AG20443 (cell line): ENCODE measurements around the gene ABHD16B.

Experiments used
- DNase-seq: peaks from one replicate; pipeline ENCODE4 v3.0.0; 2012; ENCODE audit warnings: low spot score, mixed read lengths

Gene ABHD16B

DNA sequence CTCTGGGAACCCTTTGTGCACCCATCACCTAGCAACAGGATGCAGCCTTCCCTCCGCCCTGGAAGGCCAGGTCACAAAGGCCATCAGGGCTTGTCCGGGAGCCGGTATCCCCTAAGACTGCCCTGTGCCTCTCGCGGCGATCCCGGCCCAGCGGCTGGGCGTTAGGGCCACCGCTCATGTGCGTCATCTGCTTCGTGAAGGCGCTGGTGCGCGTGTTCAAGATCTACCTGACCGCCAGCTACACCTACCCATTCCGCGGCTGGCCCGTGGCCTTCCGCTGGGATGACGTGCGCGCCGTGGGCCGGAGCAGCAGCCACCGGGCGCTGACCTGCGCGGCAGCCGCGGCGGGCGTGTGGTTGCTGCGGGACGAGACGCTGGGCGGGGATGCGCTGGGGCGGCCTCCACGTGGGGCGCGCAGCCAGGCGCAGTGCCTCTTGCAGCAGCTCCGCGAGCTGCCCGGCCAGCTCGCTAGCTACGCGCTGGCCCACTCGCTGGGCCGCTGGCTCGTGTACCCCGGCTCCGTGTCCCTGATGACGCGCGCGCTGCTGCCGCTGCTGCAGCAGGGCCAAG lies at the start of gene ABHD16B:
Gene ABHD16B, plus strand, starts transcription at position 134 of the 570 bp plus-strand sequence. Its CDS starts 43 bp downstream, at position 177.
- no peak for DNase-seq

DNA sequence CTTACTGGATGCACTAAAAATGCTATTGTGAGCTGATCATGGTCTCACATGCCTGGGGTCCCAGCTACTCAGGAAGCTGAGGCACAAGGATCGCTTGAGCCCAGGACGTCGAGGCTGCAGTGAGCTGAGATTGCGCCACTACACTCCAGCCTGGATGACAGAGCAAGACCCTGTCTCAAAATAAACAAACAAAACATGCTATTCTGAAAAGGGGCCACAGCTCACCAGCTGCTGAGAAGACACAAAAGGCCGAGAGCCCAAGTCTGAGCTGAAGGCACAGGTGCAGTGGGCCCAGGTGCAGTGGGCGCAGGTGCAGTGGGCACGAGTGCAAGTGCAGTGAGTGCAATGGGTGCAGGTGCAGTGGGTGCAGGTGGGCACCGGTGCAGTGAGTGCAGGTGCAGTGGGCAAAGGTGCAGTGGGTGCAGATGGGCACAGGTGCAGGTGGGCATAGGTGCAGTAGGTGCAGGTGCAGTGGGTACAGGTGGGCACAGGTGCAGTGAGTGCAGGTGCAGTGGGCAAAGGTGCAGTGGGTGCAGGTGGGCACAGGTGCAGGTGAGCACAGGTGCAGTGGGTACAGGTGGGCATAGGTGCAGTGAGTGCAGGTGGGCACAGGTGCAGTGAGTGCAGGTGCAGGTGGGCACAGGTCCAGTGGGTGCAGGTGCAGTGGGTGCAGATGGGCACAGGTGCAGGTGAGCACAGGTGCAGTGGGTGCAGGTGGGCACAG lies 46.2 kb upstream of the ABHD16B start:
- no peak for DNase-seq

DNA sequence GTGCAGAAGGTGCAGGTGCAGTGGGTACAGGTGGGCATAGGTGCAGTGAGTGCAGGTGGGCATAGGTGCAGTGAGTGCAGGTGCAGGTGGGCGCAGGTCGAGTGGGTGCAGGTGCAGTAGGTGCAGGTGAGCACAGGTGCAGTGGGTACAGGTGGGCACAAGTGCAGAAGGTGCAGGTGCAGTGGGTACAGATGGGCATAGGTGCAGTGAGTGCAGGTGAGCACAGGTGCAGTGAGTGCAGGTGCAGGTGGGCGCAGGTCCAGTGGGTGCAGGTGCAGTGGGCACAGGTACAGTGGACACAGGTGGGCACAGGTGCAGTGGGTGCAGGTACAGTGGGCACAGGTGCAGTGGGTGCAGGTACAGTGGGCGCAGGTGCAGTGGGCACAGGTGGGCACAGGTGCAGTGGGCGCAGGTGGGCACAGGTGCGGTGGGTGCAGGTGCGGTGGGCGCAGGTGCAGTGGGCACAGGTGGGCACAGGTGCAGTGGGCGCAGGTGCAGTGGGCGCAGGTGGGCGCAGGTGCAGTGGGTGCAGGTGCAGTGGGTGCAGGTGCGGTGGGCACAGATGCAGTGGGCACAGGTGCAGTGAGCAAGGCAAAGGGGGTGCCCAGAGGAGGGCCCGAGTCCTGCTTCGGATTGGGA lies 45.6 kb upstream of the ABHD16B start:
- no peak for DNase-seq

DNA sequence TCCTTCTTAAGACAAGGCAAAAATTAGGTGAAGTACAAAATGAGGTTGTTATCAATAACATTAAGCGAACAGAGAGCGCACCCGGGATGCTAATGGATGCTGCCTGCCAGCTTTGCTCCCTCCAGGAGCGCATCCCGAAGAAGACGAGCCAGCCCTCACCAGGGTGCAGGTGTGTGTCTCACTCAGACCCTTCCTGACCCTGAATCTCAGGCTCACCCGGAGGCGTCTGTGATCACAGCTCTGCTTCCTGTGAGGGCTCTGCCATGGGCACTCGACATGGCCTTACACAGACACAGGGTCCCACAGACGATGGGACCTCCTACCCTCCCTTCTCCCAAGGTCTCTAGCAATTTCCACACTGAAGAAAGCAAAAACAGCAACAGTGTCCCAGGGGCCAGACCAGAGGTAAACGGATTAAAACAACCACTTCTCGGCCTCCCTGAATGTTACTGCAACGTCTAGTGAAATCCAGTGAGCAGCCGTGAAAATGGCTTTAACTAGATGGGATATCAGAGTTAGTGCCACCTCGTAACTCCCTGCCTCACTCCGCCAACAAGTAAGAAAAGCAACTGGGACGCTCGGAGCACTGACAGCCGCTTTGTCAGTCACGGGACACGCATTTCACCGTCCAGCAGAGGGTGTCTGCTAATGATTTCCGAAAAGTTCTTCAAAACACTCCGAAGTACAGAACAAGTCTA lies 41.9 kb upstream of the ABHD16B start:
- peak; percentile 52 for DNase-seq

DNA sequence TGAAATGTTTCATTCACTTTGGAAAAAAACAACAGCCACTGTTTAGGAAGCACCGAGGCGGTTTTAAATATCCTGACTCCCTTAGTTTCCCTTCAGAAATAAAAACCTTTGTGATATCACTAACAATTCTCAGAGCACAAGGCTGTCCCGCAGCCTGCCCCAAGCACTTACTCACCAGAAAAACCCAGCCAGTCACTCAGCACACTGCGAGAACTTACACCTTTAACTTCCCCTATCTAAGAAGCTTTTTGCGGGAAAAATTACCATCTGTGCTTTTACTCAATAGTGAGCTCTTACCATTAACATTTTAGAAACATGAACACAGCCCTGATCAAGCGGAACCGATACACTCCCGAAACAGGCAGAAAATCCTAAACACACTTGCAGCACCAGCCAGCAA lies 39.5 kb upstream of the ABHD16B start:
- DNase-seq, result no peak

DNA sequence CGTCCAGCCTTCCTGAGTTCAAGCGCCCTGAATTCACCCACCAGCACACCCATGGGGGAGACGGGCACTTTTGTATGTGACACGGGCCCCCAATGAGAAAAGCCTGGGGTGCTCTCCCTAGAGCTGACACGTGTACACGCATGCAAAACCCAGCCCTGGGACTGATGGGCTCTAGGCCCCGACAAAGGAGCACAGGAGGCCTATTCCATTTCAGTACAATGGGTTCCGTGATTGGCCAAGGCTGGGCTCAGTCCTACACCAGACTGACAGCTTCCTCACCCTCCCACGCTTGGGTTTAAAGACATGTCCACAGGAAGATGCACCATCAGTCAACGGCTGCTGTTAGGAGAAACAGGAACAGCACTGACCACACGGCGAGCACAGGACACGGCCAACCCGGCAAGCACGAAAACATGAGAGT lies 39.0 kb upstream of the ABHD16B start:
- no peak for DNase-seq

DNA sequence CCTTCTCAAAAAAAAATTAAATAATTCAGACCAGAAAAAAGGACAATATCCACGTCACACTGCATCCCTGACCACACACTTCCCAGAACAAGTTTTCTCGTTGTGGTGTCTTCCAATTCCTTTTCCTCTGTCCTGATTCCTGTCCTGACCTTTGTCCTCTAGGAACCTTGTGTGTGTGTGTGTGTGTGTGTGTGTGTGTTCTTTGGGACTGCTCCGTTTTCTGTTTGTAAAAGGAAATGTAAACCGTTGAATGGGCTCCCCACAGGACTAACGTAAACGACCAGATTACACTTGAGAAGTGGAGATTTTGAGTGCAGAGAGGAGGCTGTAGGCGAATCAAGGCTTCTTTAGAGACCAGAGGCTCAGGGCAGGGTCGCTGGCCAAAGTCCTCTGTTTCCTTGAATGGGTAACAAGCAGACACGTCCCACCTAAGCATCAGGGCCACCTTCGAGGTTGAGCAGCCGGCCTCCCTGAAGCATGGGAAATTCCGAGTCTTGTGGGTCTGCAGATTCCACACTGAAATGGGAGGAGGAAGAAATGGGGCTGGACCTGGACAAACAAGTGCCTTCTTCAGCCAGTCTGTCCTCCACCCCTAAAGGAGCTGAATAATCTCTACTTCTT lies 37.5 kb upstream of the ABHD16B start:
- DNase-seq, result no peak

DNA sequence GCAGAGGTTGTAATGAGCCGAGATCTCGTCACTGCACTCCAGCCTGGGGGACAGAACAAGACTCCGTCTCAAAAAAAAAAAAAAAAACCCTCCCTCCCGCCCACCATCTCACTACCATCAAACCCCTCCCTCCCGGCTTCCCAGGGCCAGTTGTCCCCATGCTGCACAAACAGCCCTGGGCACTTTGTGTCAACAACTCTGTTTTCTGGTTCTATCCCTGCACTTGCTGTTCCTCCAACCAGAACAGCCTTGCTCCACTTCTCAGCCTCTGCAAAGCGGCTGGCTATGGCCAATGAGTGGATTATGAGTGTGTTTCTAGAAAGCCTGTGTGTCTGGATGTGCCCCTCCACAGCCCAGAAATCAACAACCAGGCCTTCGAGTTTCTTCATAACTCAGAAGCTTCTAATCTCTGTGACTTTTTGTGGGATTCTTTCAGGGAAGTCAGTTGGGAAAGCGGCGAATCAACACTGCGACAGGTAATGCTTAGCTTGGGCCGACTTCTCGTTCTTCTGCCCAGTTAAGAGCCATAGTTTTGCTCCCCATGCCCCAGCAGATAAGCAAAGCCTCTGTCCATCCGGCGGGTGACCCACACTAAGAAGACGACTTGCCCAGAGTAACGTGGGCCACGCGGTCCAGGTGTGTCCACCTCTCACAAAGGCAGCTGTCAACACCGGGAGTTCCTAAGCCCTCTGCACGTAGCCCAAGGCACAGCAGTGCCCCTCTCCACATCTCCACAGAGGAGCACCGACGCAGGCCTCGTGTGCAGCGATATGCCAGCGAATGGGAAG lies 35.8 kb upstream of the ABHD16B start:
- no peak for DNase-seq

DNA sequence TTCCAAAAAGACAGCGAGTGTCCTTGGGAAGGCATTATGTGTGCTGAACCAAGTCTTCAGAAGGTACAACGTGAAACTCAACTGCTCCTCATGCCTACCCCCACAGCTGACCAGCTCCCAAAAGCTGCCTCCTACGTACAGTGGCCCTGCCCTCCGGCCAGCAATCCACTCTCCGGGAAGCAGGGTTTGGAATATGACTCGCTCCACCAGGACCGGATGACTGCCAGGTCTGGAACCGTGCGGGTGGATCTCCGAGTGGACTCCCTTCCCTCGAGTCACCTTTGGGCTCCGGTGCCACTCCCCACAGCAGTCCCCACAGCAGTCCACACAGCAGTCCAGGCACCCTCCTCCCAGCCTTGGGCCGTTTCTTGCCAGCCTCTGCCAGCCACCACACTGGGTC lies 34.5 kb upstream of the ABHD16B start:
- no peak for DNase-seq

DNA sequence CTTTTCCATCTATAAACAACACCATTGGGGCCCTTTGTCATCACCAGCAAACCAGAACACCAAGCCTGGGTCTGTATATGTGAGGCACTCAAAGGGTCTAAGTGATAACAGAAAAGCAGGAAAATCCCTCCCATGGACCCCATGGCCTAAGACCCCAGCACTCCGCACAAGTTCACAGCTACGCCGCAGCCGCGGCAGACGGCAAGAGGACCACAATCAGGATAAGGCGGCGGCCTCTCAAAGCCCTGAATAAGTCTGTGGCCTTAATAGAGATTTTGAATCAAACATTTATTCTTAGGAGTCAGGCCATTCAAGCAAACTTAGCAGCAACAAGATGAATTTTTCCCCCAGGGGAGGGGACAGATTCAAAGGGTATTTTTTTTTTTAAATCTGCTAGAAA lies 33.2 kb upstream of the ABHD16B start:
- no peak for DNase-seq

DNA sequence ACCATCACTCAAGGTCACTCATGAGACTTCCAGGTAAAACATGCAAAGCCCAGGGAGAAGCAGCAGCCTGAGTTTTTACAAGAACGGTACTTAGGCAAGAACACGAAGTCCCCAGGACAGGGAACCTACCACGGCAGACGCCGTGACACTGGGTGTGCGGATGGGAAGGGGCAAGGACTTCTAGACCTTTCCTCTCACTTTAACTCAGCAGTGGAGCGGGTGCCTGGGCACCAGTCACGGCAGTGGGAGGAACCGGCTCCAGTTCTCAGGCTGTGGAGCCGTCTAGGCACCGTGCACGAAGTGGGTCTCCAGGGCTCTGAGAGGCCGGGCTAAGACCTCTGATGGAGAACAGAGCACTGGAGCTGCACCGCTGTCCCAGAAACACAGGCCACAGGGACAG lies 32.8 kb upstream of the ABHD16B start:
- DNase-seq, result no peak

DNA sequence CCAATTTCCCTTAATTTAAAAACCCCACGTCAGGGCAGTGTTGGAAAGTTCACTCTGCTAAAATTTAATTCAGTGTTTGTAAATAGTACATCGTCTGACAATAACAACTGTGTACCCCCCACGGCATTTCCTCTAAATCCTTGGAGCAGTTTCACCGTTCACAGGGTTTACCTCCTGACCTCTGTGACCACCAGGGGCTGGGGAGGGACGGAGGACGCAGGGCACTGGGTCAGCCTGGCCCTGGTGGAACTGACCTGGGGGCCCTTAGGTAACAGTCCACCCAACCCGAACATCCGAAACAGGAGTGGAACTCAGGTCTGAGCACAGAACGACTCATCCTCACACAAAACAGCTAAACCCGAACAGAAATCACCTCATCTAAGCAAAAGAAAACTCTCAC lies 32.3 kb upstream of the ABHD16B start:
- no peak for DNase-seq

DNA sequence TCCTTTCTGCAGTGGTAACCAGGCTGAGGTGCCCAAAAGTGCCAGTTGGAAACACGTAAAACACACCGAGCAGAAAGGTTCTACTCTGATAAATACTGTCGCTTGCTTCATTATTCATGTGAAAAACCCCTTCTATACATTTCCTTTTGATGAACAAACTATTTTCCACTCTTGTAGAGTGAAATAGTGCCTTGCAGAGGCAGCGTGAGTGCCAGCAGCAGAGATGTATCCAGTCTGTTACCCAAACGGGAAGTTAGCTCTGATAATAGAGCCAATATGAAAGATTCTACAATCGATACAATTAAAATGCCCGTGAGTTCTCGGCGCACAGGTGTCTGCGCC lies 31.7 kb upstream of the ABHD16B start:
- DNase-seq, result no peak

DNA sequence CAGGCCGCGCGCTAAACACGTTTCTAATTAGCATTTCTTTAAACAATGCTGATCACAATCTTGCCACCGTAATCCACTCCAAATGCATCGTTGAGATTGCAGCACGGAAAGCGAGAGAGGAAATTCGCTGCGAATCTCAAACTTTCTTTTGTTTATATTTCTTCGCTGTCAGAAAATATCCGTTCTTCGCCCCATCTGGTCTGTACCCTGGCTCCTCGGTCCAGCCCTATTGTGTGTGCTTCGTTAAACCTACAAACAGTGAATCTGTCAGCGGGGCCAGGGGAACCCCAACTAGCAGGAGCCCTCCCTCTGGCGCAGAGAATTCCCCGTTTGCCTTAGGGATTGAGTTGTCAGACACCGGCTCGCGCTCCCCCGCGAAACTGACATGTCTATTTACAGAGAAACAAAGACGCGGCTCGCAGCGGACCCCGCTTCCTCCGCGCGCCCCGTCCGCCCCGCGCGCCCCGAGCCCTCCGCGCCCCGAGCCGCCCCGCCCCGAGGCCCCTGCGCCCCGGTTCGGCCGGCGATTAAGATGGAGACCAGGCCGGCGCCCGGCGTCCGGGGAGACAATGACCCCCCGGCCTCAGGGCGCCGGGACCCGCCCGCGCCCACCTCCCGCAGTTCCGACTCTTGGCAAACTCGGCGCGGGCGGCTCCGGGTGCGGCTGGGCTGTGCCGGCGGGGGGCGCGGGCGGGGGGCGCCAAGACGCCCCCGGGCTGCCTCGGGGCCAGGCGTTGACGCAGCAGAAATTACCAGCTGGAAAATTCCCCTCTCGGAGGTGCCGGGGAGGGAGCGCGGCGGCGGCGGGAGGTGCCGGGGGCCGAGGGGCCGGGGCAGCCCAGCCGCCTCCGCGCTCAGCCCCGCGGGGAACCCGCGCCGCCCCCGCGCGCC lies 31.1 kb upstream of the ABHD16B start:
- DNase-seq, result peak; percentile 35

DNA sequence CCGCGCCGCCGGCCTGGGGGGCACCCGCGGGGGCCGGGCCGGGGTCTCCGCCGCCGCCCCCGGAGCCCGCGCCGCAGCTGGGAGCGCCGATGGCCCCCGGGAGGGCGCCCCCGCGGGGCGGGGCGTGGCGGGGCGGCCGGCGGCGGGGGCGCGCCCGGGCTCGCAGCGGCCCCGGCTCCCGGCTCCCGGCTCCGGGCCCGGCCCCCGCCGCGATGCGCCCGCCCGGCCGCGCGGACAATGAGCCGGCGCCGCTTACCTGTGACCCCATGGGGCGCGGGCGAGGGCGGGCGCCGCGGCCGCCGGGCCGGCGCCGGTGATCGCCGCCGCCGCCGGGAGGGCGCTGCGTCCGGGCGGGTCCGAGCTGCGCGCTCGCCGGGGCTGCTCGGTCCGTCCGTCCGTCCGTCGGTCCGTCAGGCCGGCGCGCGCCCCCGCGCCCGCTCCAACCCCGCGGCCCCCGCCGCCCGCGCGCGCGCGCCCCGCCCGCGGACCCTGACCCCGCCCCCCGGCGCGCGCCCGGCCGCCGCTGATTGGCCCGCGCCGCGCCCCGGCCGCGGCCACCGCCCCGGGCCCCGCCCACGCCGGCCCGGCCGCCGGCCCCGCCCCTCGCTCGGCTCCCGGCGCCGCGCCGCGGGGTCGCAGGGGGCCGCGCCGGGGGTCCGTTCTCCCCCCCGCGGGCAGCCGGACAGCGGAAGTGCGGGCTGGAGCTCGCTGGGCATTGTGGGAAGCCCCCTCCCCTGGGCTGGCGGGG lies 30.3 kb upstream of the ABHD16B start, which contains the start of gene ZBTB46:
Gene ZBTB46, minus strand, starts transcription at position 424 of the 748 bp plus-strand sequence. CDS start 40,507 bp downstream, outside the sequence.
- DNase-seq, result peak; percentile 97

DNA sequence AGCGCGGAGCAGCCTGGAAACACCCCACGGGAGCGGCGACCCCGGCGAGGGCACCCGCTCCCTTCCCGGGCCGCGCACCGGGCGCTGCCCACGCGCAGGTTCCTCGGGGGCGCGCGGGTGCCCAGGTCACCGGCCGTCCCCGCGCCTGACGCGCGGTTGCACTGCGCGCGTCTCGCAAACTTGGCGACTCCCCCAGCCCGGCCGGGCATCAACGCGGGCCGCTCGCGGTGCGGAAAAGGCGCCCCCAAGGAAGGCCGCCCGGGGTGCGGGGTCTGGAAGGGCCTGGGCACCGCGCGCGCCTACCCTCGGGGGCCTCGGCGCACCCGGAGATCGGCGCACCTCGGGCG lies 29.7 kb upstream of the ABHD16B start:
- no peak for DNase-seq

DNA sequence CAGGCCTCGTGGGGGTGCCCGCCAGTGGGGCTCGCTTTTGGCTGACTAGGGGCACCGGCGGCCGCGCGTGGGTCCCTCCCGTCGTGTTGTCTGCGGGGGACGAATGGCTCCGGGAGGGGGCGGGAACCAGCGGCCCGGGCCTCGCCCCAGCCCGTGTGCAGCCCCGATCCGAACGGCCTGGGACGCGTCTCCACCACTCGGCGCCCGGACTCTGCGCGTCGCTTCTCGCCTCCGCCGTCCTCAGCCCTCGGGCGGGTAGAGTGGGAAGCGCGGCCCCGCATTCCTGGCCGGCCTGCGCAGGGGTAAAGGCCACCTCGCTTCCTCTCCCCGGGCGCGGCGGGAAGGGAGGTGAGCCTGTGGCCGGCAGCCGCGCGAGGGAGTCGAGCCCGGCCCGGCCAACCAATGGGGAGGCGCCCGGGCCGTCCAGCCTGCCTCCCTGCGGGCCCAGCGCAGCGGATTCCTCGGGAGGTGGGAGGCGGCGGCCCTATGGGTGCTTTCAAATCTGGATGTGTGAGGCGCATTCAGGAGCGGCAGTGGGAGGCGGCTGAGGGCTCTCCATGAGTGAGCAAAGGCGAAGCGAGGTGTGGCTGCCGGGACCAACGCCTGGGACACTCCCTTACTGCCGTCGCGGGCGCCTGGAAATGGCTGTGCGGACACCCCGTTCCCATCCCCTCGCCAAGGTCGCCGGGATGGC lies 29.2 kb upstream of the ABHD16B start:
- no peak for DNase-seq

DNA sequence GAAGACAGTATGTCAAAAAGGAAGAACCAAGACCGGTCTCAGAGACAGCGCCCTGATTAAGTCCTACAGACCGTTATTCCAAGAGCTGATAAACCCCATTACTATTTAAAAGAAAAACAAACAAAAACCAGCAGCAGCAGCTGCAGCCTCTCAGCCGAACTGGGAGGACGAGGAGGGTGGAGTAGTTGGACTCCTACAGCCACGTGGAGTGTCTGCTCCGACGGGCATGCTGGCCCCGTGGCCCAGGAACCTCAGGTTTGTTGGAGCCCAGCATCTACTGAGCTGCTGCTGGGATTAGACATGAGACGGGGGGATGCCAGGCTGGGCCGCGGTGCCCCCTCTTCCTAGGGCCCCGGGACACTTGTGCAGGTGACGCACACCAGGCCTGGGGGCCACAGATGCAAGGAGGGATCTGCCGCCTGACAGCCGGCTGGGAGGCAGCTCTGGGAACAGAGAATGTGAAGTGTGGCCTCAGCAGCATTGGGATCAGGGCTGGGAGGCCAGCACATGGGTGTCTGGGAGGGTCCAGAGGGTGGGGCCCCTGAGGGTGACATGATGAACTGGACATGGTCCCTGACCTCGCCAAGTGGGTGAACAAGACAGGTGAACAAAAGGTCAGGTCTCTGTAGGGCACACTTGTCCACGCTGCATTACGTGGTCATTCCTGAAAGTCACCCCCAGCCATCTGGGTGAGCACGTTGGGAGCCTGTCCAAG lies 27.4 kb upstream of the ABHD16B start:
- no peak for DNase-seq

DNA sequence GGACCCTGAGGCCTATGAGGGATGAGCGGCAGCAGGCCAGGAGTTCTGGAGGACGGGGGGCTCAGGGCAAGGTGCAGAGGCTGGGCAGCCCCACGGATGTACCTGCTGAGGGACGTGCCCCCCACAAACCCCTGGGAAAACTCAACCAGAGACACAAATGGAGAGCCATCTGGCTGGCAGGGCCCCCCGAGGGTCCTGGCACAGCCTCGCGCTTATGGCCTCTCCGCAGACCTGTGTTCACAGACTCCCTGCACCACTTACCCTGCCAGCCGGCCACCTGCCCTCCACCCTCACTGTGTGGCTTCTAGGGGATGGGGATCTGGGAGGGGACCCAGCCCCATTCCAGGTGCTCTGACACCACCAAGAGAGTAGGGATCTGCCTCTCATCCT lies 26.8 kb upstream of the ABHD16B start:
- no peak for DNase-seq
